Epithelial cell of proximal tubule (primary cell): Measurements from ENCODE around the gene FBXW7. TPM values are rescaled to one million over a fixed set of nuclear protein-coding genes. Genes with fewer than 3 reads are reported as not detected.

Source experiments
- DNase-seq: peaks from one replicate; pipeline ENCODE4 v3.0.0-alpha.2; 2011; ENCODE audit warnings: low read depth
- H3K4me3 ChIP-seq: 2 replicates; pipeline ENCODE4 v1.5.1; 2011; ENCODE audit warnings: low read depth, mild to moderate bottlenecking, low read length
- total RNA-seq: library from RNA; depleted of rRNA; stranded (reverse); fragments of >200 nt; gene quantifications from 2 replicates; pipeline ENCODE4 v1.2.3, GENCODE V29; 2015
- TF ChIP-seq, protein P1 (sequence below): conservative IDR thresholded peaks from 2 replicates; pipeline ENCODE4 v1.5.1; 2012; ENCODE audit warnings: low read depth, mild to moderate bottlenecking, low read length

Gene FBXW7
- total RNA-seq, 1 donor from 2014 or later, result 32.9 TPM

DNA sequence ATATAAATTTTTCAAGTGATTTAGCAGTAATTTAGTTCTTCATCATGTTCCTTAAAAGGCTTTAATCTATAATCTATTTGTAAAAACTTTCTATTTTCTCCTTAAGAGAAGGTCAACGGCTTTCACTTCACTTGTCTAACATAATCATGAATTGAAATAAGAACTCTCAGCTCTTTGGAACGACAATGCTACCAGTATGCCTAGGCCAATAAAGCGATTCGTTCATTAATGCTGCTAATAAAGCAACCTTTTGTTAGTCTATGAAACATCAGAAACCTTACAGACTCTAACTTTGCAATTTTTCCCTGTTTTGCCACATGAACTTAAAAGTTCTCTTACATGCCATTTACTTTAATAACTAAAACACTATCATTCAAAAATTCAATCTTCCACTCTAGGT lies 47.6 kb downstream of the FBXW7 start:
- TF ChIP-seq, protein P1, sequence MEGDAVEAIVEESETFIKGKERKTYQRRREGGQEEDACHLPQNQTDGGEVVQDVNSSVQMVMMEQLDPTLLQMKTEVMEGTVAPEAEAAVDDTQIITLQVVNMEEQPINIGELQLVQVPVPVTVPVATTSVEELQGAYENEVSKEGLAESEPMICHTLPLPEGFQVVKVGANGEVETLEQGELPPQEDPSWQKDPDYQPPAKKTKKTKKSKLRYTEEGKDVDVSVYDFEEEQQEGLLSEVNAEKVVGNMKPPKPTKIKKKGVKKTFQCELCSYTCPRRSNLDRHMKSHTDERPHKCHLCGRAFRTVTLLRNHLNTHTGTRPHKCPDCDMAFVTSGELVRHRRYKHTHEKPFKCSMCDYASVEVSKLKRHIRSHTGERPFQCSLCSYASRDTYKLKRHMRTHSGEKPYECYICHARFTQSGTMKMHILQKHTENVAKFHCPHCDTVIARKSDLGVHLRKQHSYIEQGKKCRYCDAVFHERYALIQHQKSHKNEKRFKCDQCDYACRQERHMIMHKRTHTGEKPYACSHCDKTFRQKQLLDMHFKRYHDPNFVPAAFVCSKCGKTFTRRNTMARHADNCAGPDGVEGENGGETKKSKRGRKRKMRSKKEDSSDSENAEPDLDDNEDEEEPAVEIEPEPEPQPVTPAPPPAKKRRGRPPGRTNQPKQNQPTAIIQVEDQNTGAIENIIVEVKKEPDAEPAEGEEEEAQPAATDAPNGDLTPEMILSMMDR, result no peak
- no peak overlapping the region for H3K4me3 ChIP-seq
- no peak for DNase-seq

DNA sequence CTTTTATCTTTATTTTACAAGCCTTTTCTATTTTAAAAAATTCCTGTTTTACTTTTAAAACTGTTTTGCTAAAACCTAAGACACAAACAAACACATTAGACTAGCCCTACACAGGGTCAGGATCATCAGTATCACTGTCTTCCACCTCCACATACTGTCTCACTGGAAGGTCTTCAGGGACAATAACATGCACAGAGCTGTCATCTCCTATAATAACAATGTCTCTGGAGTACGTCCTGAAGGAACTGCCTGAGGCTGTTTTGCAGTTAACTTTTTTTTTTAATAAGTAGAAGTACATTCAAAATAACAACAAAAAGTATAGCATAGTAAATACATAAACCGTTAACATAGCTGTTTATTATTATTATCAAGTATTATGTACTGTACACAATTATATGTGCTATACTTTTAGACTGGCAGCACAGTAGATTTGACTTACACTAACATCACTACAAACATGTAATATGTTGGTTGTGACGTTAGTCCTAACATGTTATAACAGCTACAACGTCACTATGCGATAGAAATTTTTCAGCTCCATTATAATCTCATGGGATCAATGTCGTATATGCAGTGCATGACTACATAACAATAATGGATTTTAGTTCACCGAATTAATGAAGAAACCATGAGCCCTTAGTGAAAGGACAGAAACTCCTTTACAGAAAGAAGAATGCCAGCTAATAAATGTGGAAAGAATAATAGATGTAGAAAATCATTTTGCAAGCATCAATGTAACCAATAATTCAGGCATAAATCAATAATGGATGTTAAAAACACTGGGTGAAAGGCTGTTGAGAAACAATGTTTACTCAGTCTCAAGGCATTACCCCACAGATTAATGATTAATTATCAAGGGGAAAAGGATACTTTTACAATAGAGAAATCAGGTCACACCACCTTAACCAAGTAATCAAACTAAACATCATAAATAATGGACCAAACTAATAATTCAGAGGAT lies 49.2 kb downstream of the FBXW7 start:
- TF ChIP-seq, protein P1, result no peak
- DNase-seq, result peak; percentile 57
- peak overlapping the region; percentile 30 for H3K4me3 ChIP-seq

DNA sequence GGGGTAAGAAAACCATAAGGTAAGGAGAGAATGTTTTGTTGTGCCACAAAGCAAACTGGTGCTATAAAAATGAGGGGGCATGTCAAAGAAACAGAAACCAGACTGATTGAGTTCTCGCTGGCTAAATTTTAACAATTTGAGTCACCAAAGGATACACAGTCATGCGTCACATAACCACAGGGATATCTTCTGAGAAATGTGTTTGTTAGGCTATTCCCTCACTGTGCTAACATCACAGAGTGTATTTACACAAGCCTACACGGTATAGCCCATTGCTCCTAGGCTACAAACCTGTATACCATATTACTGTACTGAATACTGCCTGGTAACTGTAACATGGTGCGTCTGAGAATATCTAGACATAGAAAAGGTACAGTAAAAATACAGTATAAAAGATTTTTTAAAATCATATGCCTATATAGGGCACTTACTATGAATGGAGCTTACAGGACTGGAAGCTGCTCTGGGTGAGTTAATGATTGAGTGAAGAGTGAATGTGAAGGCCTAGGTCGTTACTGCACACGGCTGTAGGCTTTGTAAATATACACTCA lies 50.1 kb downstream of the FBXW7 start:
- peak overlapping the region; percentile 37 for H3K4me3 ChIP-seq
- DNase-seq, result peak; percentile 97
- TF ChIP-seq, protein P1, result no peak

DNA sequence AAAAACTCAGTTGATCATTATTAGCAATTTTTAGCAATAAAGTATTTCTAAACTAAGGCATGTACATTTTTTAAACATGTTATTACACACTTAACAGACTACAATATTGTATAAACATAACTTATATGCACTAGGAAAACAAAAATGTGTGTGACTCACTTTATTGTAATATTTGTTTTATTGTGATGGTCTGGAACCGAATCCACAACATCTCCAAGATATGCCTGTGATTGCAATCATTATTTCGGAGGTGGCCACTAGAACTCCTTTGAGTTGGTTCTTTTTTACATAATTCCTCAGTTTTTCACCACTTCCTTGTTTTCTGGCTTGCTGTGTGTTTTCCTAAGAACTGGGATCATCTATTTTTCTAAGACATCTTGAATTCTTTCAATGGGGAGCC lies 53.7 kb downstream of the FBXW7 start:
- TF ChIP-seq, protein P1, result no peak
- no peak for DNase-seq
- no peak overlapping the region for H3K4me3 ChIP-seq

DNA sequence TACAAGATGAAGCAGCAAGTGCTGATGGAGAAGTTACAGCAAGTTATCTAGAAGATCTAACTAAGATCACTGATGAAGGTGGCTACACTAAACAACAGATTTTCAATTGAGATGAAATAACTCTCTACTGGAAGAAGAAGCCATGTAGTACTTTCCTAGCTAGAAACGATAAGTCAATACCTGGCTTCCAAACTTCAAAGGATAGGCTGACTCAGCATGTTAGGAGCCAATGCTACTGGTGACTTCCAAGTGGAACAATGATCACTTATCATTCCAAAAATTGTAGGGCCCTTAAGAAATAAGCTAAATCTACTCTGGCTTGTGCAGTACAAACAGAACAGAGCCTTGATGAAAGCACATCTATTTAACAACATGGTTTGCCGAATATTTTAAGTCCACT lies 55.0 kb downstream of the FBXW7 start:
- H3K4me3 ChIP-seq, result no peak overlapping the region
- no peak for DNase-seq
- TF ChIP-seq, protein P1, result no peak

DNA sequence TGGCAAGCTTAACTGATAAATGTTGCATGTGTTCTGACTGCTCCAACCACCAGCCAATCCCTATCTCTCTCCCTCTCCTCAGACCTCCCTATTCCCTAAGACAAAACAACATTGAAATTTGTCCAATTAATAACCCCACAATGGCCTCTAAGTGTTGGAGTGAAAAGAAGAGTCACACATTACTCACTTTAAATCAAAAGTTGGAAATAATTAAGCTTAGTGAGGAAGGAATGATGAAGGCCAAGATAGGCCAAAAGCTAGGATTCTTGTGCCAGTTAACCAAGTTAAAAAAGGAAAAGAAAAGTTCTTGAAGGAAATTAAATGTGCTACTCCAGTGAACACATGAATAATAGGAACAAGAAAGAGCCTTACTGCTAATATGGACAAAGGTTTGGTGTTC lies 55.6 kb downstream of the FBXW7 start:
- H3K4me3 ChIP-seq, result no peak overlapping the region
- DNase-seq, result no peak
- TF ChIP-seq, protein P1, result no peak
